Measurements from ENCODE around the gene DEDD.

DNA sequence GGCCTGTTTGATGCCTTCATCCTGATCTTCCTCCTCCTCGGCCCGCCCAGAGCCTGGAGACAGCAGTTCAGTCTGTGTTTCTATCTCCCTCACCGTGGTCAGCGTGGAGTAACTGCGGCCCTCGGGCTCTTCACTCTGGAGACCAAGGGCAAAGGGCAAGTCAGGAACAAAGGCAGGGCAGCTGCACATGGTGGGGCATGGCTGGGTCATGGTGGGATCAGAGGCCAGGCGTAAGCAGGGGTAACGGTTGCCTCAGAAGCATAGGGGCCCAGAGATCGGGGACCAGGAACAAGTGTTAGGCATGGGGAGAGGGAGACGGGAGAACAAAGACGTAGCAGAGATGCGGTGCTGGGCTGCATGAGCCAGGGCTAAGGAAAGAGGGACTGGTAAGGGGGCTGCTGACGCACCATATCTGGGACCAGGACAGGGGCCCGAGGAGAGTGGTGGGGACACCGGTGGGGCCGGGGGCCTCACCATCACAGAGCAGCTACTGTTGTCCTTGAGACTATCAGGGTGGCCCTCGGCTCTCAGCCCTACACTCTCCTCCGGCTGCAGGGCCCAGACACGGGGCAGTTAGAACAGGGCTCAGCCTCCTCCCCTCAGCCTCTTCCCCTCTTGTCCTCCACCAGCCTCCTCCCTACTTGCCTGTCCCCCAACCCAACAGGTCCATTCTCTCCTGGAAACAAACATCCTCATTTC, 59.6 kb downstream of the DEDD start:
- no peak for TF ChIP-seq EZH2 (IDR thresholded peaks at IDR 0.05; ENCODE audit: borderline replicate concordance, insufficient read depth, low read depth, low read length, poor library complexity, severe bottlenecking)
- TF ChIP-seq, protein P1, sequence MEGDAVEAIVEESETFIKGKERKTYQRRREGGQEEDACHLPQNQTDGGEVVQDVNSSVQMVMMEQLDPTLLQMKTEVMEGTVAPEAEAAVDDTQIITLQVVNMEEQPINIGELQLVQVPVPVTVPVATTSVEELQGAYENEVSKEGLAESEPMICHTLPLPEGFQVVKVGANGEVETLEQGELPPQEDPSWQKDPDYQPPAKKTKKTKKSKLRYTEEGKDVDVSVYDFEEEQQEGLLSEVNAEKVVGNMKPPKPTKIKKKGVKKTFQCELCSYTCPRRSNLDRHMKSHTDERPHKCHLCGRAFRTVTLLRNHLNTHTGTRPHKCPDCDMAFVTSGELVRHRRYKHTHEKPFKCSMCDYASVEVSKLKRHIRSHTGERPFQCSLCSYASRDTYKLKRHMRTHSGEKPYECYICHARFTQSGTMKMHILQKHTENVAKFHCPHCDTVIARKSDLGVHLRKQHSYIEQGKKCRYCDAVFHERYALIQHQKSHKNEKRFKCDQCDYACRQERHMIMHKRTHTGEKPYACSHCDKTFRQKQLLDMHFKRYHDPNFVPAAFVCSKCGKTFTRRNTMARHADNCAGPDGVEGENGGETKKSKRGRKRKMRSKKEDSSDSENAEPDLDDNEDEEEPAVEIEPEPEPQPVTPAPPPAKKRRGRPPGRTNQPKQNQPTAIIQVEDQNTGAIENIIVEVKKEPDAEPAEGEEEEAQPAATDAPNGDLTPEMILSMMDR (IDR thresholded peaks at IDR 0.05), result no peak
